Tibial nerve (tissue), 4 donors: Measurements from ENCODE around the gene TFPT.

Experiments
- CTCF ChIP-seq, 5 experiments: fragments of 200-600 bp in 3 of 5; fragments of 450-650 bp in 2 of 5; sonication (generic) in 3 of 5; IDR thresholded peaks; one replicate each; pipeline ENCODE4 v1.5.1; 2016 to 2019; ENCODE audit warnings: antibody characterized with exemption in 5 of 5, mild to moderate bottlenecking in 3 of 5, moderate library complexity in 2 of 5
- EP300 ChIP-seq, 2 donors: sonication (generic); formaldehyde crosslinking; IDR thresholded peaks; one replicate each; pipeline ENCODE4 v1.6.1; 2017; ENCODE audit warnings: antibody characterized with exemption in 2 of 2, mild to moderate bottlenecking in 1 of 2
- POLR2A ChIP-seq, 2 donors: fragments of 450-650 bp; IDR thresholded peaks; one replicate each; pipeline ENCODE4 v1.6.1; 2017; ENCODE audit warnings: antibody characterized with exemption in 2 of 2, mild to moderate bottlenecking in 2 of 2, moderate library complexity in 2 of 2

GRCh38 chr19:54155694-54156093 lies 40.2 kb upstream of the TFPT start:
- TF ChIP-seq CTCF (IDR thresholded peaks at IDR 0.05) (no peak), POLR2A (IDR thresholded peaks at IDR 0.05) (no peak), EP300 (IDR thresholded peaks at IDR 0.05) (no peak)
